Caco-2 (cell line): ENCODE measurements around the gene BTBD18. TPM values are rescaled to one million over a fixed set of nuclear protein-coding genes. Genes with fewer than 3 reads are reported as not detected.
A peak's percentile ranks its signal among the peaks of the same experiment; 100 is the strongest.

Experiments used
- BruUV-seq: library from RNA; stranded (reverse); fragments of 400-500 nt; replicated peaks from 2 replicates; lab custom pipeline; 2021; lab: Mats Ljungman, UMichigan
- CTCF ChIA-PET: fragments of 300-600 bp; sonication (Branson Sonifier 250); formaldehyde crosslinking; loops from one replicate; lab custom pipeline; 2022; ENCODE audit warnings: antibody characterized with exemption; lab: Charles Lee
- POLR2A ChIA-PET: fragments of 300-600 bp; sonication (Branson Sonifier 250); formaldehyde crosslinking; loops from one replicate; lab custom pipeline; 2022; ENCODE audit warnings: antibody characterized with exemption; lab: Charles Lee
- DNase-seq, 2 experiments: peaks; one replicate each; pipeline versions ENCODE4 v3.0.0 to v3.0.0-alpha.2; 2020 to 2022
- H3K27me3 ChIP-seq: replicated peaks from 2 replicates; pipeline ENCODE4 v1.6.0; 2011; ENCODE audit warnings: low read length; ENCODE audit not compliant: control insufficient read depth, insufficient read depth
- H3K36me3 ChIP-seq: 2 replicates; pipeline ENCODE4 v1.5.1; 2011; ENCODE audit warnings: low read length; ENCODE audit not compliant: control insufficient read depth, insufficient read depth
- H3K4me1 ChIP-seq: fragments of 250-450 bp; sonication (Bioruptor Pico); 2 replicates; pipeline ENCODE4 v1.5.1; 2020; ENCODE audit warnings: mild to moderate bottlenecking
- H3K4me3 ChIP-seq: 2 replicates; pipeline ENCODE4 v1.5.1; 2011; ENCODE audit warnings: low read depth, mild to moderate bottlenecking, control low read depth, low read length
- H3K9me3 ChIP-seq: fragments of 250-450 bp; sonication (Bioruptor Pico); 2 replicates; pipeline ENCODE4 v1.5.1; 2020; ENCODE audit warnings: mild to moderate bottlenecking, moderate library complexity
- H3K27ac Mint-ChIP-seq: one replicate; pipeline ENCODE4 v1.8.0; 2022; ENCODE audit warnings: mixed read lengths; ENCODE audit not compliant: unreplicated experiment
- H3K27me3 Mint-ChIP-seq: one replicate; pipeline ENCODE4 v1.8.0; 2022; ENCODE audit warnings: mixed read lengths; ENCODE audit not compliant: insufficient read depth, unreplicated experiment
- H3K36me3 Mint-ChIP-seq: one replicate; pipeline ENCODE4 v1.8.0; 2022; ENCODE audit warnings: mild to moderate bottlenecking, mixed read lengths; ENCODE audit not compliant: insufficient read depth, unreplicated experiment
- H3K4me1 Mint-ChIP-seq: one replicate; pipeline ENCODE4 v1.8.0; 2022; ENCODE audit warnings: low read depth, mixed read lengths; ENCODE audit not compliant: unreplicated experiment
- H3K4me3 Mint-ChIP-seq: one replicate; pipeline ENCODE4 v1.8.0; 2022; ENCODE audit warnings: mild to moderate bottlenecking, moderate library complexity, mixed read lengths; ENCODE audit not compliant: unreplicated experiment
- H3K9me3 Mint-ChIP-seq: one replicate; pipeline ENCODE4 v1.8.0; 2022; ENCODE audit warnings: mixed read lengths; ENCODE audit not compliant: unreplicated experiment
- intact Hi-C: fragments of 100-400 bp; cut with micrococcal nuclease; formaldehyde crosslinking; loops from one replicate; pipeline ENCODE4 v1.10.0; 2022; ENCODE audit not compliant: unreplicated experiment
- total RNA-seq: library from RNA; stranded (reverse); gene quantifications from 2 replicates; pipeline ENCODE4 v1.2.3, GENCODE V29; 2022
- TF ChIP-seq, protein P1 (sequence below), 2 experiments: fragments of 200-600 bp in 1 of 2; IDR thresholded peaks; 1 replicate in 1 of 2; 2 replicates in 1 of 2; pipeline versions ENCODE4 v1.5.1 to v1.8.0; 2011 to 2022; ENCODE audit warnings: antibody characterized with exemption in 1 of 2, control low read depth in 1 of 2, inconsistent platforms in 1 of 2, low read depth in 1 of 2, low read length in 1 of 2, mild to moderate bottlenecking in 1 of 2, moderate library complexity in 1 of 2; ENCODE audit not compliant: insufficient read depth in 1 of 2, severe bottlenecking in 1 of 2, unreplicated experiment in 1 of 2

The BTBD18 gene
- total RNA-seq, 1 experiment from 2014 or later, result not detected

DNA sequence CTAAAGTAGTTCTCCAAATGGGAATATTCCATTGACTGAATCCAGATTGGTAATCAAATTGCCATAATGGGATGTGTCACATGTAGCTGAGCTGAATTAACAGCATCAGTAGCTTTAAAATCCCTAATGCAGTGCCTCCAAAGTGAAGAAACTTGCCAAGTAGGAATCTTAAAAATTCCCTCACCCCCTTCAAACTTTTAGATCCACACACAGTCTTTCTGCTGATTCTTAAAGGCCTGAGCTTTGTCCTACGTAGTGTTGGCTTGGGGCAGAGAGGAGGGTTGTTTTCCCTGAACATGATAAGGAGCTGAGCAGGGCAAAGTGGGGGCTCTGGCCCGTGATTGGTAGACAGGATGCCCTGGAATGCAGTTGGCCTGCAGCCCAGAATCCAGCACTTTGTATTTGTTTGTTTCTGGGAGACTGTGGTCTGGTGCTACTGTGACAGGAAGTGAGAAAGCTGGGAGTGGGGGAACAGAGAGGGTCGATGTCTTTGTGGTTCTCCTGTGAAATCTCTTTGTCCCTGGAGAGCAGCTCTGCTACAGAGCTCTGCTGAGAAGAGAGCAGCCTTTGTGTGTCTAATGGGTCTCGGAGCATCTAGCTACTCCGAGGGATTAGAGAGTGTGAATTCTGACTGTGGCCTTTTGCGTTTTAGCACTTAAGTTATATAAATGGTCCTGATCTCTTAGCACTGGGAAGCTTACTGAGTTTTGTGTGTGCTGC, 26.9 kb upstream of the BTBD18 start:
- Histone ChIP-seq H3K36me3 (no peaks in the 10 kb centered on the region), H3K4me3 (peak overlapping the region; percentile 23), H3K27me3 (no peaks in the 10 kb centered on the region), H3K4me1 (peaks cover 87% of the 10 kb centered on the region), H3K9me3 (no peaks in the 10 kb centered on the region)
- BruUV-seq, result no TSS peak
- peaks cover 53% of the 10 kb centered on the region for H3K36me3 Mint-ChIP-seq
- ChIA-PET CTCF (interaction anchor here (0.5 to 4.6 kb wide), 7 partner anchors 10 to 27 kb away, joined by 4 to 54 read pairs (median 8); partner anchors contain the start of genes BTBD18 and CTNND1), POLR2A (interaction anchor here (0.5 to 3.3 kb wide), 11 partner anchors 8 to 67 kb away, joined by 3 to 118 read pairs (median 7); partner anchors contain the start of genes CTNND1, MED19 and SELENOH)
- intact Hi-C loops, result loop anchor here (1.0 to 5.0 kb wide), 3 partner anchors 10 to 799 kb away; partner anchors contain the start of genes CTNND1, LPXN and ZFP91
- H3K4me3 Mint-ChIP-seq, result peak overlapping the region; percentile 65
- H3K9me3 Mint-ChIP-seq, result no peaks in the 10 kb centered on the region
- TF ChIP-seq, protein P1, sequence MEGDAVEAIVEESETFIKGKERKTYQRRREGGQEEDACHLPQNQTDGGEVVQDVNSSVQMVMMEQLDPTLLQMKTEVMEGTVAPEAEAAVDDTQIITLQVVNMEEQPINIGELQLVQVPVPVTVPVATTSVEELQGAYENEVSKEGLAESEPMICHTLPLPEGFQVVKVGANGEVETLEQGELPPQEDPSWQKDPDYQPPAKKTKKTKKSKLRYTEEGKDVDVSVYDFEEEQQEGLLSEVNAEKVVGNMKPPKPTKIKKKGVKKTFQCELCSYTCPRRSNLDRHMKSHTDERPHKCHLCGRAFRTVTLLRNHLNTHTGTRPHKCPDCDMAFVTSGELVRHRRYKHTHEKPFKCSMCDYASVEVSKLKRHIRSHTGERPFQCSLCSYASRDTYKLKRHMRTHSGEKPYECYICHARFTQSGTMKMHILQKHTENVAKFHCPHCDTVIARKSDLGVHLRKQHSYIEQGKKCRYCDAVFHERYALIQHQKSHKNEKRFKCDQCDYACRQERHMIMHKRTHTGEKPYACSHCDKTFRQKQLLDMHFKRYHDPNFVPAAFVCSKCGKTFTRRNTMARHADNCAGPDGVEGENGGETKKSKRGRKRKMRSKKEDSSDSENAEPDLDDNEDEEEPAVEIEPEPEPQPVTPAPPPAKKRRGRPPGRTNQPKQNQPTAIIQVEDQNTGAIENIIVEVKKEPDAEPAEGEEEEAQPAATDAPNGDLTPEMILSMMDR (IDR thresholded peaks at IDR 0.05; ENCODE audit: insufficient read depth in 1 of 2, low read depth in 1 of 2, low read length in 1 of 2, severe bottlenecking in 1 of 2, unreplicated experiment in 1 of 2), result no peak
- H3K27me3 Mint-ChIP-seq, result no peaks in the 10 kb centered on the region
- peak overlapping the region; percentile 94 for H3K27ac Mint-ChIP-seq
- peak; percentile 90 to 94 for DNase-seq
- peaks cover 80% of the 10 kb centered on the region for H3K4me1 Mint-ChIP-seq

DNA sequence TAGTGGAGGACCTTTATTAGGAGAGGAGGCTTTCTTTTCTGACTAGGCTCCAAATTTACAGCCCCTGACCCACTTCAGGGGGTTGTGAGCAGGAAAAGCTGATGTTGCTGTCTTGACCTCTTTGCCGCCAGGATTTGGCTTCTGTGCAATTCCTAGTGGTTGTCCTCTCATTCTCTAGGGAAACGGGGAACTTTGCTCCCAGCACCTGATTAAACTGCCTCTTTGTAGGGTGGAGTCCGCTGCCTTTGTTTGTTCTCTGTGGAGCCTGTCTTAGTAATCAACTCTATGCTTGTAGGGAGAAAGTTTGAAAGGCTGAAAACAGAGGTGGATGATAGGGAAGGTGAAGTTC, 26.3 kb upstream of the BTBD18 start:
- CTCF ChIA-PET, result interaction anchor here (1.6 to 4.6 kb wide), 3 partner anchors 16 to 26 kb away, joined by 8 to 54 read pairs (median 18); partner anchors contain the start of genes BTBD18 and CTNND1
- Histone ChIP-seq H3K36me3 (no peaks in the 10 kb centered on the region), H3K4me3 (peak overlapping the region; percentile 23), H3K27me3 (no peaks in the 10 kb centered on the region), H3K4me1 (peaks cover 85% of the 10 kb centered on the region), H3K9me3 (no peaks in the 10 kb centered on the region)
- POLR2A ChIA-PET, result interaction anchor here (0.5 to 3.3 kb wide), 10 partner anchors 8 to 66 kb away, joined by 3 to 118 read pairs (median 7); partner anchors contain the start of genes CTNND1, MED19 and SELENOH
- H3K27ac Mint-ChIP-seq, result peak overlapping the region; percentile 94
- TF ChIP-seq, protein P1 (IDR thresholded peaks at IDR 0.05; ENCODE audit: insufficient read depth in 1 of 2, low read depth in 1 of 2, low read length in 1 of 2, severe bottlenecking in 1 of 2, unreplicated experiment in 1 of 2), result no peak
- TSS peak; percentile 65 for BruUV-seq
- H3K27me3 Mint-ChIP-seq, result no peaks in the 10 kb centered on the region
- DNase-seq, result peak; percentile 77 to 83
- intact Hi-C loops, result loop anchor here (1.0 to 5.0 kb wide), 2 partner anchors 17 to 799 kb away; partner anchors contain the start of genes CTNND1, LPXN and ZFP91
- H3K4me3 Mint-ChIP-seq, result peak overlapping the region; percentile 65
- H3K9me3 Mint-ChIP-seq, result no peaks in the 10 kb centered on the region
- H3K36me3 Mint-ChIP-seq, result peaks cover 48% of the 10 kb centered on the region
- H3K4me1 Mint-ChIP-seq, result peaks cover 81% of the 10 kb centered on the region

DNA sequence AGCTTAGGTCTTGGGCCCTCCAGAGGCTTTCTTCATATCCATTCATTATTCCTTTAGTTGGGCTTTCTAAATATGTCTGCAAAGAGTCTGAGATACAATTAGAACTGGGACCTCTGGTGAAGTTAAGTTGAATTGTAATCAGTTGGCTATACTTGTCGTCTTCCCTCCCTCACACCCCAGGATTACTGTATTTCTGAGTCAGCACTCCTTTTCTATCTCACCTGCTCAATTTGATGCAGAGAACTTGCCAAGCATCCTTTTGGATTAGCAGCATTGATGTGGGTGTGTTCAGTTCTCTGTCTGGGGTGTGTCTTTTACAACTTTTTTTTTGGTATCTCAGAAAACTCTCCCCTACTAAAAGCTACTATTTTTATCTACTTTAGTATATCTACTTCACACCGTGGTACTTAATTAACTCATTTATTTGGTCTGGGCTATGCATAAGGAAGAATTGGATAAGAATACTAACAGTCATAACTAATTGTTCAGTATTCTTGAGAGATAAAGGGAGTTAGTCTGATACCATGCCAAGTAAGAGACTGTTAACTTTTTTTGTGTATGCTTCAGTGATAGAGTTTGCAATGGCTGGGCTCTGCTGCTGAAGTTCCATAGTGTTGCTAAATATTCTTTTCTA, 25.1 kb upstream of the BTBD18 start:
- ChIA-PET POLR2A (interaction anchor here (1.4 kb wide), 1 partner anchor 8 kb away, joined by 3 read pairs; no protein-coding TSS in a partner anchor), CTCF (interaction anchor here (1.6 to 4.6 kb wide), 3 partner anchors 11 to 24 kb away, joined by 4 to 54 read pairs (median 5); partner anchors contain the start of gene CTNND1)
- peak overlapping the region; percentile 94 for H3K27ac Mint-ChIP-seq
- H3K9me3 Mint-ChIP-seq, result no peaks in the 10 kb centered on the region
- intact Hi-C loops, result loop anchor here (5.0 kb wide), 1 partner anchor 801 kb away; the partner anchor contains the start of genes LPXN and ZFP91
- no peaks in the 10 kb centered on the region for H3K27me3 ChIP-seq
- peaks cover 37% of the 10 kb centered on the region for H3K36me3 Mint-ChIP-seq
- H3K4me1 ChIP-seq, result peaks cover 85% of the 10 kb centered on the region
- TF ChIP-seq, protein P1 (IDR thresholded peaks at IDR 0.05; ENCODE audit: insufficient read depth in 1 of 2, low read depth in 1 of 2, low read length in 1 of 2, severe bottlenecking in 1 of 2, unreplicated experiment in 1 of 2), result no peak
- no peak overlapping the region for H3K4me3 ChIP-seq
- H3K4me3 Mint-ChIP-seq, result peak overlapping the region; percentile 54
- no TSS peak for BruUV-seq
- DNase-seq, result no peak
- no peaks in the 10 kb centered on the region for H3K36me3 ChIP-seq
- no peaks in the 10 kb centered on the region for H3K27me3 Mint-ChIP-seq
- H3K4me1 Mint-ChIP-seq, result peaks cover 82% of the 10 kb centered on the region
- no peaks in the 10 kb centered on the region for H3K9me3 ChIP-seq
